Testis (tissue), 2 donors: Measurements from ENCODE around the gene ADRA2B.
"Not testable (repeated sequence)": the region's sequence is repeated elsewhere in the genome, so short reads cannot be mapped to it uniquely, and the experiment has no call there.

Source experiments
- POLR2A ChIP-seq: fragments of 450-650 bp; IDR thresholded peaks from one replicate; pipeline ENCODE4 v1.6.1; 2017; ENCODE audit warnings: antibody characterized with exemption, mild to moderate bottlenecking, moderate library complexity
- TF ChIP-seq, protein P1 (sequence below), 3 experiments: fragments of 450-650 bp in 2 of 3; fragments of 200-600 bp in 1 of 3; sonication (generic) in 1 of 3; IDR thresholded peaks; one replicate each; pipeline ENCODE4 v1.5.1; 2016 to 2019; ENCODE audit warnings: antibody characterized with exemption in 3 of 3, mild to moderate bottlenecking in 2 of 3, moderate library complexity in 1 of 3

DNA sequence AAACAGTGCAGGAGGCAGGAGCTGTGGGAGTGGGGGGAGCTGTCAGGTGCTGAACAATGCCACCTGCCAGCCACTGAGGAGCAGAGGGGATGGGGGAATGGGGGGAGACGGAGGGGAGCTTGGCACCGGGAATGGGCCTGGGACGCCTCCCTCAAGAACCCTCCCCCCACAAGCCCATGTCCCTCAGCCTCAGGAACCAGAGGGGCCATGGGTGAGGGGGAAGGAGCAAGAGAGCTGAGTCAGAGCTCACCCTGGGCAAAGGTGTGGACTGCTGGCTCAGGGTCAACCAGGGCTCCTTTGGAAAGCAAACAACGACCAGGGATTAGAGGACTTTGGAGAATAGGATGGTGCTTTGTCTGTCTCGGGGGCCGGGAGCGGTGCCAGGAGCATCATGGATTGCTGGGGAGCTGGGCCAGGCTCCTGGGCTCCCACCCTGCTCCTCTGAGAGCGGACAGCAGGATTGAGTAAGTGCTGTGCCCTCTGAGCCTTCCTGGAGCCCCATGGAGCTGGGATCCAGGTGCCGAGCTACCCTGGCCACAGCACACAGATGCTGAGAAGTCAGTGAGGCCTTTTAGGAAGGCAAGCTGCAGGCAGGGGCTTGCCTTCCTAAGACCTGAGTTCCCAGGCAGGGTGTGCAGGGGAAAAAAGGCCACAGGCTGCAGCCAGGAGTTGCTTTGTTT, 48.3 kb downstream of the ADRA2B start:
- TF ChIP-seq, protein P1, sequence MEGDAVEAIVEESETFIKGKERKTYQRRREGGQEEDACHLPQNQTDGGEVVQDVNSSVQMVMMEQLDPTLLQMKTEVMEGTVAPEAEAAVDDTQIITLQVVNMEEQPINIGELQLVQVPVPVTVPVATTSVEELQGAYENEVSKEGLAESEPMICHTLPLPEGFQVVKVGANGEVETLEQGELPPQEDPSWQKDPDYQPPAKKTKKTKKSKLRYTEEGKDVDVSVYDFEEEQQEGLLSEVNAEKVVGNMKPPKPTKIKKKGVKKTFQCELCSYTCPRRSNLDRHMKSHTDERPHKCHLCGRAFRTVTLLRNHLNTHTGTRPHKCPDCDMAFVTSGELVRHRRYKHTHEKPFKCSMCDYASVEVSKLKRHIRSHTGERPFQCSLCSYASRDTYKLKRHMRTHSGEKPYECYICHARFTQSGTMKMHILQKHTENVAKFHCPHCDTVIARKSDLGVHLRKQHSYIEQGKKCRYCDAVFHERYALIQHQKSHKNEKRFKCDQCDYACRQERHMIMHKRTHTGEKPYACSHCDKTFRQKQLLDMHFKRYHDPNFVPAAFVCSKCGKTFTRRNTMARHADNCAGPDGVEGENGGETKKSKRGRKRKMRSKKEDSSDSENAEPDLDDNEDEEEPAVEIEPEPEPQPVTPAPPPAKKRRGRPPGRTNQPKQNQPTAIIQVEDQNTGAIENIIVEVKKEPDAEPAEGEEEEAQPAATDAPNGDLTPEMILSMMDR (IDR thresholded peaks at IDR 0.05): not testable (repeated sequence)
- TF ChIP-seq POLR2A: not testable (repeated sequence)
